WTC11 (cell line): Measurements from ENCODE around the gene ACHE. TPM values are rescaled to one million over a fixed set of nuclear protein-coding genes. Genes with fewer than 3 reads are reported as not detected.

ENCODE experiments used
- ATAC-seq: fragments of 200-7000 bp; cut with Tn5 transposase; 2 replicates; pipeline ENCODE4 v1.10.0; 2021; ENCODE audit warnings: mild to moderate bottlenecking, moderate library complexity
- CTCF ChIA-PET: fragments of 300-600 bp; sonication (Branson Sonifier 250); formaldehyde crosslinking; loops from one replicate; lab custom pipeline; 2021; ENCODE audit warnings: antibody characterized with exemption; lab: Charles Lee
- POLR2A ChIA-PET: fragments of 350-600 bp; sonication (Branson Sonifier 250); formaldehyde crosslinking; loops from one replicate; lab custom pipeline; 2021; ENCODE audit warnings: antibody characterized with exemption; lab: Charles Lee
- DNase-seq: peaks from one replicate; pipeline ENCODE4 v3.0.0; 2021; ENCODE audit warnings: low spot score
- H3K27ac Mint-ChIP-seq: 2 replicates; pipeline ENCODE4 v1.8.0; 2021; ENCODE audit warnings: mixed read lengths
- H3K27me3 Mint-ChIP-seq: 2 replicates; pipeline ENCODE4 v1.8.0; 2021; ENCODE audit warnings: low read depth, mild to moderate bottlenecking, moderate library complexity, mixed read lengths
- H3K36me3 Mint-ChIP-seq: 2 replicates; pipeline ENCODE4 v1.8.0; 2021; ENCODE audit warnings: mixed read lengths
- H3K4me1 Mint-ChIP-seq: 2 replicates; pipeline ENCODE4 v1.8.0; 2022; ENCODE audit warnings: mixed read lengths
- H3K4me3 Mint-ChIP-seq: 2 replicates; pipeline ENCODE4 v1.8.0; 2021; ENCODE audit warnings: mild to moderate bottlenecking, moderate library complexity, mixed read lengths
- H3K9me3 Mint-ChIP-seq: 2 replicates; pipeline ENCODE4 v1.8.0; 2021; ENCODE audit warnings: mixed read lengths
- ARID4B ChIP-seq: sonication (generic); formaldehyde crosslinking; IDR thresholded peaks from 2 replicates; pipeline ENCODE4 v1.8.0; 2023; ENCODE audit warnings: missing genetic modification reagents, mild to moderate bottlenecking, borderline replicate concordance
- CDX4 ChIP-seq: fragments of 250-450 bp; sonication (Bioruptor Pico); IDR thresholded peaks from 2 replicates; pipeline ENCODE4 v1.9.0; 2021; ENCODE audit warnings: moderate library complexity, mild to moderate bottlenecking, inconsistent platforms, borderline replicate concordance
- CREM ChIP-seq: sonication (generic); formaldehyde crosslinking; IDR thresholded peaks from 2 replicates; pipeline ENCODE4 v1.8.1; 2022; ENCODE audit warnings: mild to moderate bottlenecking, missing genetic modification reagents, moderate library complexity
- CTCF ChIP-seq: fragments of 200-600 bp; IDR thresholded peaks from 2 replicates; pipeline ENCODE4 v1.8.0; 2022; ENCODE audit warnings: antibody characterized with exemption
- FOXK1 ChIP-seq: sonication (generic); formaldehyde crosslinking; IDR thresholded peaks from 2 replicates; pipeline ENCODE4 v1.8.0; 2022; ENCODE audit warnings: mild to moderate bottlenecking, moderate library complexity, missing genetic modification reagents
- FOXP4 ChIP-seq: sonication (generic); formaldehyde crosslinking; IDR thresholded peaks from 2 replicates; pipeline ENCODE4 v1.8.0; 2022; ENCODE audit warnings: mild to moderate bottlenecking, missing genetic modification reagents
- HMGA2 ChIP-seq: fragments of 250-450 bp; sonication (Bioruptor Pico); IDR thresholded peaks from 2 replicates; pipeline ENCODE4 v1.4.0; 2021; ENCODE audit warnings: mild to moderate bottlenecking, moderate library complexity
- IRF2 ChIP-seq: sonication (generic); formaldehyde crosslinking; IDR thresholded peaks from 2 replicates; pipeline ENCODE4 v1.8.0; 2022; ENCODE audit warnings: low read depth, missing genetic modification reagents, borderline replicate concordance
- MLX ChIP-seq: sonication (generic); formaldehyde crosslinking; IDR thresholded peaks from 2 replicates; pipeline ENCODE4 v1.8.1; 2023; ENCODE audit warnings: mild to moderate bottlenecking, missing genetic modification reagents, moderate library complexity
- NFATC4 ChIP-seq: fragments of 250-450 bp; sonication (Bioruptor Pico); IDR thresholded peaks from 2 replicates; pipeline ENCODE4 v1.9.0; 2021; ENCODE audit warnings: mild to moderate bottlenecking
- NFE2L1 ChIP-seq: sonication (generic); formaldehyde crosslinking; IDR thresholded peaks from 2 replicates; pipeline ENCODE4 v1.8.1; 2023; ENCODE audit warnings: missing genetic modification reagents
- PRDM15 ChIP-seq: sonication (generic); formaldehyde crosslinking; IDR thresholded peaks from 2 replicates; pipeline ENCODE4 v1.8.0; 2022; ENCODE audit warnings: missing genetic modification reagents
- SMAD4 ChIP-seq: sonication (generic); formaldehyde crosslinking; IDR thresholded peaks from 2 replicates; pipeline ENCODE4 v1.8.0; 2022; ENCODE audit warnings: mild to moderate bottlenecking, missing genetic modification reagents
- SP1 ChIP-seq: sonication (generic); formaldehyde crosslinking; conservative IDR thresholded peaks from 2 replicates; pipeline ENCODE4 v1.8.1; 2022; ENCODE audit warnings: missing genetic modification reagents
- ZNF396 ChIP-seq: fragments of 250-450 bp; sonication (Bioruptor Pico); IDR thresholded peaks from 2 replicates; pipeline ENCODE4 v1.8.0; 2021; ENCODE audit warnings: mild to moderate bottlenecking, moderate library complexity, borderline replicate concordance
- ZNF423 ChIP-seq: fragments of 250-450 bp; sonication (Bioruptor Pico); IDR thresholded peaks from 2 replicates; pipeline ENCODE4 v2.1.2; 2022; ENCODE audit warnings: mild to moderate bottlenecking, moderate library complexity
- ZNF532 ChIP-seq: fragments of 250-450 bp; sonication (Bioruptor Pico); IDR thresholded peaks from 2 replicates; pipeline ENCODE4 v1.9.0; 2021; ENCODE audit warnings: mild to moderate bottlenecking, borderline replicate concordance
- total RNA-seq: library from RNA; stranded (reverse); gene quantifications from 3 replicates; pipeline ENCODE4 v1.2.3, GENCODE V29; 2021

The ACHE gene
- total RNA-seq, 1 experiment from 2014 or later: 7.7 TPM

GRCh38 chr7:100852048-100852872 is 43.4 kb downstream of the ACHE start, which contains the start of gene SLC12A9:
SLC12A9 (plus strand) TSS chr7:100852713; CDS start chr7:100854198, 1,485 bp downstream.
- Mint-ChIP-seq H3K27ac (peak within 1 kb of the TSS; percentile 67), H3K9me3 (no peaks in the 10 kb centered on the region), H3K27me3 (no peaks in the 10 kb centered on the region), H3K36me3 (peaks cover 2% of the 10 kb centered on the region; the same call in 1 of the 2 replicates), H3K4me1 (0 out of 2 replicates have a peak, but pooled peaks cover 7% of the 10 kb centered on the region), H3K4me3 (peak within 1 kb of the TSS; percentile 93)
- ChIA-PET CTCF (interaction anchor here (0.5 to 5.6 kb wide), 46 partner anchors 10 to 325 kb away, joined by 3 to 131 read pairs (median 5); partner anchors contain the start of genes EPHB4, EPO, FBXO24 and LRCH4), POLR2A (interaction anchor here (0.5 to 2.2 kb wide), 14 partner anchors 15 to 272 kb away, joined by 3 to 44 read pairs (median 6); partner anchors contain the start of genes EPHB4, EPO, POP7 and SRRT)
- peak; percentile 95 for ATAC-seq
- DNase-seq: peak; percentile 93
- no peak for TF ChIP-seq PRDM15 (CRISPR knock-in tag)
- peak; percentile 51; the same call in 1 of the 2 replicates for TF ChIP-seq CREM (CRISPR knock-in tag)
- peak; percentile 44 for TF ChIP-seq FOXK1 (CRISPR knock-in tag)
- no peak for TF ChIP-seq SMAD4 (CRISPR knock-in tag)
- TF ChIP-seq MLX: no peak
- no peak for TF ChIP-seq CDX4 (CRISPR knock-in tag)
- TF ChIP-seq NFE2L1 (CRISPR knock-in tag): peak; percentile 19; the same call in 1 of the 2 replicates
- TF ChIP-seq FOXP4 (CRISPR knock-in tag): 0 out of 2 replicates have a peak, but pooled peaks have one; percentile 61
- TF ChIP-seq ARID4B (CRISPR knock-in tag): peak; percentile 79; the same call in 1 of the 2 replicates
- TF ChIP-seq ZNF423 (CRISPR knock-in tag): no peak
- TF ChIP-seq ZNF396 (CRISPR knock-in tag): no peak
- peak; percentile 85 for TF ChIP-seq SP1
- no peak for TF ChIP-seq ZNF532 (CRISPR knock-in tag)
- TF ChIP-seq CTCF: peak; percentile 78
- no peak for TF ChIP-seq IRF2
- no peak for TF ChIP-seq NFATC4 (CRISPR knock-in tag)
- no peak for TF ChIP-seq HMGA2 (CRISPR knock-in tag)
